SKM-1 (cell line): Measurements from ENCODE around the gene SP8.

Experiments used
- DNase-seq: peaks from one replicate; lab custom pipeline; 2025; ENCODE audit not compliant: unreplicated experiment; lab: John Stamatoyannopoulos, UW

Gene SP8

GRCh38 chr7:20776214-20776911 lies 10.3 kb downstream of the SP8 start:
- no peak for DNase-seq

DNA sequence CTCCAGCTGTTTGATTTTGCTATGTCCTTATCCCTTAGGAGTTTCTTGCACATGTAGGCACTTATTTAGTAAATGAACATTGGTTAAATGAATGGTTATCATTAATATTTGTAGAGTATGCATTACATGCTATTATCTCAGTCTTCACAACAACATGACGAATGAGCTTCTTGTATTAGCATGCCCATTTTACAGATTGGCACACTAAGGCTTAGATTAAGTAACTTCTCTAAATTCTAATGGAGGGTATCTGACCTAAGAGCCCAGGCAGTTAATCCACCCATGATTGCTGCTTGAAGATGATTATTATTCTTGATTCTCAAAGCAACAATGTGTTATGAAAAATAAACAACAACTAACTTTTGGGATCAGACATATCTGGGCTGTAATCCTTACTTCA lies 32.7 kb downstream of the SP8 start:
- DNase-seq = no peak

DNA sequence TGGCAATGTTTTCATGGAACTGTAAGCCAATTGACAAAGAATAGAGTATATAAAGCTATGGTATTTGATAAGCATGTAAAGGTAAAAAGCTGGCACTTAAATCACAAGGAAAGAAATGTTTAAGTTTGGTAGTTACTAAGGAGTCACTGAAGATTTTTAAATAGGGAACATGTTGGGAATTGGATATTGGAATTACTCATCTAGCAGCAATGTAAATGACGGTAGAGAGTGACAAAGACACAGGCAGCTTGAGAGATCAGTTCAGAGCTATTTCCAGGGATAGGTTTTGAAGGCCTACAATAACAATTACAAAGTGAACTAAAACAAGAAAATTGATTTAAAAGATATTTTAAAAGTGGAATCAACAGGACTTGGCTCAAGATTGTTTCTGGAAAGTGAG lies 36.8 kb downstream of the SP8 start:
- DNase-seq = no peak

DNA sequence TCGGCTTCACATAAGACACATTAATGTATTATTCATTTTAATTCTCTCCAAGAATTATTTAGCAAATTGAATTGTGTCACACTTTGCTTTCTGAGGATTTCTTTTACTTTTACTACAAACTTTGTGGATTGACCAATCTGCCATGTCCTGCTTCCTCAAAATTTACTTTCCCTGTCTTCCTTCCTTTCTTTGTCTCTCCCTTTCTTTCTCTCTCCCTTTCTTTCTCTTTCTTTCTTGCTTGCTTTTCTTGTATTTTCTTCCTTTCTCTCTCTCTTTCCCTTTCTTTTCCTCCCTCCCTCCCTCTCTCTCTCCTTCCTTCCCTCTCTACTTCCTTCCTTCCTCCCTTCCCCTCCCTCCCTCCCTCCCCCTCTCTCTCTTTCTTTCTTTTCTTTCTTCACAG lies 37.8 kb downstream of the SP8 start:
- DNase-seq = no peak

DNA sequence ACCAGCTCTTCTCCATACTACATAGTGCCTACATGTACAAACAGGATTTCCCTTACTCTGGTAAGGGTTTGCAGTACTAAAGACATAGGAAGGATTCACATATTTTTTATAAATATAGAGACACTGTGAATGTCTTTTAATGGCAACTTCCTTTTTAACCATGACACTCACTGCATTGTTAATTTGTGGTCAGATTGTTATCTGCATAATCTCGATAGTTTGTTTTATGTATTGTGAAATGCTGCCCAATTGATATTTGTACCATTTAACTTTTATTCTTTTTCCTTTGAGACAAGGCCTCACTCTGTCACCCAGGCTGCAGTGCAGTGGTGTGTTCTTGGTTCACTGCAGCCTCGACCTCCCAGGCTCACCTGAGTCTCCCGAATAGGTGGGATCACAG lies 39.7 kb downstream of the SP8 start:
- no peak for DNase-seq

GRCh38 chr7:20745702-20746101 lies 41.0 kb downstream of the SP8 start:
- no peak for DNase-seq

- no peak for DNase-seq
Measured at GRCh38 chr7:20744954-20745446, 41.7 kb downstream of the SP8 start.

- no peak for DNase-seq
Measured at GRCh38 chr7:20742913-20743312, 43.8 kb downstream of the SP8 start.

GRCh38 chr7:20741801-20742200 lies 44.9 kb downstream of the SP8 start:
- no peak for DNase-seq

GRCh38 chr7:20738518-20739481 lies 47.9 kb downstream of the SP8 start:
- DNase-seq = no peak

GRCh38 chr7:20737840-20738448 lies 48.7 kb downstream of the SP8 start:
- no peak for DNase-seq

DNA sequence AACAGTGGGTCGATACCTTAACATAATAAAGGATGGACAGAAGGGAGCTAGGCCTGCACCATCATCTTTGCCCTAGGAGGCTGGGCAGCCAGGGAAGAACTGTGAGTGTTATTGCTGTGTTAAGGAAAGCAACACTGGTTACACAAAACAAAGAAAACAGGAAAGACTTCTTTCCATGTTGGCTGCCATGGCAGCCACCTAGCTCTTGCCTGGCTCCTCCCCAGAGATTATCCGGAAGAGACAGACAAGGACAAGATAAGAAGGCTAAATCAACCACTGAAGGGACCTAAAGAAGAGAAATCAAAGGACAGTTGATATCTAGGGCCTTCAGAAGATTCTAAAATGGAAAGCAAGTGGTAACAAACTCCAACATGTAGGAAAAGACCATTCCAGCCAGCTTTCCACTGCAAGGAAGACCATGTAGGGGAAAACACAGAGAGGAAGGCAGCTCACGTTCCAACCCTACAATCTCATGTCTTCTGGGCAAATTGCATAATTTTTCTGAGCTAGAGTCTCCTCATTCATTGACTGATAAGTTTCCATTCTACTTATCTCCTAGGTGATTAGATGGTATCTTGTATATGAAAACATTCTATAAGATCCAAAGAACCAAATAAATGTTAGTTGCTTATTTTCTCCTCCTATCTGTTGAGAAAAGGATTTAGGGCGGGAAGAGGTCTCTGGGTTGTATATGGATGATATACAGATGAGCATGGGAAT lies 51.2 kb downstream of the SP8 start:
- DNase-seq = no peak
